ENCODE results near the gene SMR3B. TPM values are rescaled to one million over a fixed set of nuclear protein-coding genes. Genes with fewer than 3 reads are reported as not detected.

The SMR3B gene
- polyA plus RNA-seq, 1 experiment, result not detected

- no peak for TF ChIP-seq CTCF (IDR thresholded peaks at IDR 0.05; ENCODE audit: insufficient read depth, low read depth, low read length)
- Histone ChIP-seq H3K36me3 (ENCODE audit: control insufficient read depth, insufficient read depth, low read length) (no peaks in the 10 kb centered on the region), H3K4me3 (ENCODE audit: low read depth, low read length) (no peak overlapping the region), H3K27me3 (ENCODE audit: control insufficient read depth, insufficient read depth, low read length) (no peaks in the 10 kb centered on the region)
- no peak for DNase-seq (ENCODE audit: low read depth)
- CTCF ChIA-PET, result no interaction called here
- POLR2A ChIA-PET, result no interaction called here
These were observed 16.4 kb downstream of the SMR3B start for GRCh38 chr4:70399319-70399718.

GRCh38 chr4:70402762-70403161 is 19.8 kb downstream of the SMR3B start:
- no peak for DNase-seq (ENCODE audit: low read depth)
- CTCF ChIA-PET, result no interaction called here
- Histone ChIP-seq H3K27me3 (ENCODE audit: control insufficient read depth, insufficient read depth, low read length) (no peaks in the 10 kb centered on the region), H3K36me3 (ENCODE audit: control insufficient read depth, insufficient read depth, low read length) (no peaks in the 10 kb centered on the region), H3K4me3 (ENCODE audit: low read depth, low read length) (no peak overlapping the region)
- no peak for TF ChIP-seq CTCF (IDR thresholded peaks at IDR 0.05; ENCODE audit: insufficient read depth, low read depth, low read length)
- POLR2A ChIA-PET, result no interaction called here

- H3K27me3 ChIP-seq (ENCODE audit: control insufficient read depth, insufficient read depth, low read length), result no peaks in the 10 kb centered on the region
- H3K36me3 ChIP-seq (ENCODE audit: control insufficient read depth, insufficient read depth, low read length), result no peaks in the 10 kb centered on the region
- no peak overlapping the region for H3K4me3 ChIP-seq (ENCODE audit: low read depth, low read length)
- ChIA-PET POLR2A (no interaction called here), CTCF (no interaction called here)
- no peak for TF ChIP-seq CTCF (IDR thresholded peaks at IDR 0.05; ENCODE audit: insufficient read depth, low read depth, low read length)
- no peak for DNase-seq (ENCODE audit: low read depth)
These were observed 22.8 kb downstream of the SMR3B start for GRCh38 chr4:70405765-70406164.

GRCh38 chr4:70425306-70425705 is 42.4 kb downstream of the SMR3B start:
- H3K4me3 ChIP-seq (ENCODE audit: low read depth, low read length), result no peak overlapping the region
- ChIA-PET CTCF (no interaction called here), POLR2A (no interaction called here)
- no peak for DNase-seq (ENCODE audit: low read depth)
- no peak for TF ChIP-seq CTCF (IDR thresholded peaks at IDR 0.05; ENCODE audit: insufficient read depth, low read depth, low read length)
- no peaks in the 10 kb centered on the region for H3K27me3 ChIP-seq (ENCODE audit: control insufficient read depth, insufficient read depth, low read length)
- no peaks in the 10 kb centered on the region for H3K36me3 ChIP-seq (ENCODE audit: control insufficient read depth, insufficient read depth, low read length)

GRCh38 chr4:70426789-70427188 is 43.9 kb downstream of the SMR3B start:
- no peak for DNase-seq (ENCODE audit: low read depth)
- ChIA-PET POLR2A (no interaction called here), CTCF (no interaction called here)
- no peak for TF ChIP-seq CTCF (IDR thresholded peaks at IDR 0.05; ENCODE audit: insufficient read depth, low read depth, low read length)
- no peaks in the 10 kb centered on the region for H3K27me3 ChIP-seq (ENCODE audit: control insufficient read depth, insufficient read depth, low read length)
- no peaks in the 10 kb centered on the region for H3K36me3 ChIP-seq (ENCODE audit: control insufficient read depth, insufficient read depth, low read length)
- H3K4me3 ChIP-seq (ENCODE audit: low read depth, low read length), result no peak overlapping the region
